Measurements from ENCODE around the gene DOCK4.

GRCh38 chr7:111853201-111853990 lies 352.8 kb downstream of the DOCK4 start:
- TF ChIP-seq POLR2A (IDR thresholded peaks at IDR 0.05) (no peak), CTCF (IDR thresholded peaks at IDR 0.05) (no peak)
